B cell (primary cell): ENCODE data around the gene EYS. TPM values are rescaled to one million over a fixed set of nuclear protein-coding genes. Genes with fewer than 3 reads are reported as not detected.

Experiments
- ATAC-seq: fragments of 200-7000 bp; cut with Tn5 transposase; one replicate; pipeline ENCODE4 v1.10.0; 2021; ENCODE audit warnings: low read depth, mild to moderate bottlenecking, moderate number of reproducible peaks, moderate library complexity
- CTCF ChIA-PET: fragments of 350-600 bp; sonication (Branson Sonifier 250); formaldehyde crosslinking; loops from one replicate; lab custom pipeline; 2021; ENCODE audit warnings: antibody characterized with exemption, inconsistent platforms; lab: Charles Lee
- POLR2A ChIA-PET: fragments of 350-600 bp; sonication (Branson Sonifier 250); formaldehyde crosslinking; loops from one replicate; lab custom pipeline; 2021; ENCODE audit warnings: antibody characterized with exemption; lab: Charles Lee
- DNase-seq: peaks from one replicate; pipeline ENCODE4 v3.0.0; 2013
- H2AFZ ChIP-seq: 2 replicates; pipeline ENCODE4 v1.6.1; 2012; ENCODE audit warnings: mild to moderate bottlenecking, low read depth, low read length; ENCODE audit not compliant: insufficient read depth, poor library complexity, severe bottlenecking
- H3K27ac ChIP-seq, 2 donors: 1 replicate in 1 of 2; 2 replicates in 1 of 2; pipeline ENCODE4 v1.5.1; 2012 to 2013; ENCODE audit warnings: low read length in 2 of 2, mild to moderate bottlenecking in 2 of 2, moderate library complexity in 1 of 2
- H3K27me3 ChIP-seq, 4 experiments: fragments of 200-600 bp in 1 of 4; sonication (generic) in 1 of 4; replicated peaks in 1 of 4; 1 replicate in 2 of 4; 2 replicates in 2 of 4; pipeline versions ENCODE4 v1.6.1 to v1.7.0; 2013 to 2016; ENCODE audit warnings: low read length in 3 of 4, mild to moderate bottlenecking in 2 of 4, mixed read lengths in 1 of 4, moderate library complexity in 1 of 4; ENCODE audit not compliant: insufficient read depth in 4 of 4, control insufficient read depth in 3 of 4; ENCODE audit errors: control extremely low read depth in 1 of 4
- H3K36me3 ChIP-seq, 2 experiments: replicated peaks in 1 of 2; 1 replicate in 1 of 2; 2 replicates in 1 of 2; pipeline versions ENCODE4 v1.6.1 to v1.7.1; 2013; ENCODE audit warnings: low read length in 1 of 2; ENCODE audit not compliant: insufficient read depth in 2 of 2, control insufficient read depth in 1 of 2; ENCODE audit errors: control extremely low read depth in 1 of 2, extremely low read depth in 1 of 2
- H3K4me1 ChIP-seq, 2 donors: fragments of 200-600 bp in 1 of 2; sonication (generic) in 1 of 2; 1 replicate in 1 of 2; 2 replicates in 1 of 2; pipeline versions ENCODE4 v1.5.1 to v1.6.1; 2013 to 2017; ENCODE audit warnings: low read length in 2 of 2; ENCODE audit not compliant: control insufficient read depth in 2 of 2, insufficient read depth in 2 of 2
- H3K4me2 ChIP-seq: replicated peaks from 2 replicates; pipeline ENCODE3; 2012; ENCODE audit warnings: mild to moderate bottlenecking, low read depth, low read length; ENCODE audit not compliant: poor library complexity, severe bottlenecking
- H3K4me3 ChIP-seq, 5 experiments: fragments of 200-600 bp in 1 of 5; sonication (generic) in 1 of 5; 1 replicate in 3 of 5; 2 replicates in 2 of 5; pipeline versions ENCODE4 v1.5.1 to v1.7.0; 2011 to 2016; ENCODE audit warnings: low read length in 4 of 5, mild to moderate bottlenecking in 4 of 5, low read depth in 2 of 5, control low read depth in 1 of 5, moderate library complexity in 1 of 5; ENCODE audit not compliant: insufficient read depth in 1 of 5; ENCODE audit errors: control extremely low read depth in 1 of 5, extremely low read depth in 1 of 5
- H3K79me2 ChIP-seq: fragments of 200-600 bp; sonication (generic); one replicate; pipeline ENCODE4 v1.6.0; 2016; ENCODE audit warnings: low read length; ENCODE audit not compliant: control insufficient read depth, insufficient read depth
- H3K9ac ChIP-seq: fragments of 200-600 bp; sonication (generic); 2 replicates; pipeline ENCODE4 v1.6.1; 2017; ENCODE audit warnings: mild to moderate bottlenecking, low read length, moderate library complexity
- H3K9me3 ChIP-seq, 3 donors: one replicate each; pipeline versions ENCODE4 v1.6.1 to v1.7.1; 2013; ENCODE audit warnings: low read length in 2 of 3; ENCODE audit not compliant: control insufficient read depth in 2 of 3, insufficient read depth in 1 of 3; ENCODE audit errors: control extremely low read depth in 1 of 3
- H4K20me1 ChIP-seq: 2 replicates; pipeline ENCODE4 v1.6.0; 2012; ENCODE audit warnings: mild to moderate bottlenecking, low read length; ENCODE audit not compliant: insufficient read depth, control insufficient read depth, poor library complexity, severe bottlenecking
- H3K27ac Mint-ChIP-seq: one replicate; pipeline ENCODE4 v1.8.0; 2021; ENCODE audit warnings: mixed read lengths
- H3K27me3 Mint-ChIP-seq: one replicate; pipeline ENCODE4 v1.8.0; 2021; ENCODE audit warnings: mixed read lengths
- H3K4me1 Mint-ChIP-seq: one replicate; pipeline ENCODE4 v1.8.0; 2021; ENCODE audit warnings: mixed read lengths
- H3K4me3 Mint-ChIP-seq: one replicate; pipeline ENCODE4 v1.8.0; 2021; ENCODE audit warnings: mixed read lengths
- H3K9me3 Mint-ChIP-seq: one replicate; pipeline ENCODE4 v1.8.0; 2022; ENCODE audit warnings: mixed read lengths; ENCODE audit not compliant: insufficient read depth
- EZH2 ChIP-seq: IDR thresholded peaks from 2 replicates; pipeline ENCODE4 v1.6.1; 2012; ENCODE audit warnings: borderline replicate concordance, low read depth, mild to moderate bottlenecking, moderate library complexity, low read length; ENCODE audit not compliant: insufficient read depth, poor library complexity, severe bottlenecking
- WGBS: methylation state at CpG from one replicate; pipeline ENCODE4 v1.1.5; 2013; ENCODE audit warnings: missing lambda C conversion rate; ENCODE audit not compliant: insufficient coverage; 5-methylcytosine and 5-hydroxymethylcytosine counted together
- intact Hi-C: fragments of 100-400 bp; cut with micrococcal nuclease; formaldehyde crosslinking; loops from one replicate; pipeline ENCODE4 v1.10.0; 2022
- polyA plus RNA-seq: library from polyadenylated mRNA; depleted of rRNA; stranded (reverse); fragments of >200 nt; gene quantifications from 2 replicates; pipeline ENCODE4 v1.2.3, GENCODE V29; 2012
- total RNA-seq, 2 donors: library from RNA; stranded (reverse); fragments of 120-200 nt in 1 of 2; gene quantifications; 1 replicate in 1 of 2; 2 replicates in 1 of 2; pipeline versions ENCODE4 v1.2.3 to v1.2.4, GENCODE V29; 2013 to 2022
- TF ChIP-seq, protein P1 (sequence below): fragments of 200-600 bp; IDR thresholded peaks from one replicate; pipeline ENCODE4 v1.8.0; 2022; ENCODE audit warnings: antibody characterized with exemption, mild to moderate bottlenecking

The EYS gene
- total and polyA plus RNA-seq, 2 donors (not counting 1 experiment from before 2014, with no cell fraction given) = not detected

DNA sequence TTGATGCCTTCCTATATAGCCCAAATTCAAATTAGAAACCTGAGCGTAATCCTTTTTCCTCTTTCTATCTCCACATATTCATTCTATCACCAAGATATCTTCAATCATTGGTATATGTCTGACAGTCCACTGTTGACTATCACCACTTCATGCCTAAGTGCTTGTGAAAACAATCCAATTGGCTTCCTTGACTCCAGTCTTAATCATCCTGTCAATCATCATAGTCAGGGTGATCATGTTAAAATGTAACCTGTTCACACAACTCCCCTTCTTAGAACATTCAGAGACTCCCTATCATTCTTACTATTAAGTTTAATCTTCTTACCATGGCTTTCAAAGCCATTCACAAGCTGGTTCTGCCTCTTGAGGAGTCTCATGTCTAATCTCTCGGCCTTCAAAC is 1454.8 kb downstream of the EYS start:
- TF ChIP-seq, protein P1, sequence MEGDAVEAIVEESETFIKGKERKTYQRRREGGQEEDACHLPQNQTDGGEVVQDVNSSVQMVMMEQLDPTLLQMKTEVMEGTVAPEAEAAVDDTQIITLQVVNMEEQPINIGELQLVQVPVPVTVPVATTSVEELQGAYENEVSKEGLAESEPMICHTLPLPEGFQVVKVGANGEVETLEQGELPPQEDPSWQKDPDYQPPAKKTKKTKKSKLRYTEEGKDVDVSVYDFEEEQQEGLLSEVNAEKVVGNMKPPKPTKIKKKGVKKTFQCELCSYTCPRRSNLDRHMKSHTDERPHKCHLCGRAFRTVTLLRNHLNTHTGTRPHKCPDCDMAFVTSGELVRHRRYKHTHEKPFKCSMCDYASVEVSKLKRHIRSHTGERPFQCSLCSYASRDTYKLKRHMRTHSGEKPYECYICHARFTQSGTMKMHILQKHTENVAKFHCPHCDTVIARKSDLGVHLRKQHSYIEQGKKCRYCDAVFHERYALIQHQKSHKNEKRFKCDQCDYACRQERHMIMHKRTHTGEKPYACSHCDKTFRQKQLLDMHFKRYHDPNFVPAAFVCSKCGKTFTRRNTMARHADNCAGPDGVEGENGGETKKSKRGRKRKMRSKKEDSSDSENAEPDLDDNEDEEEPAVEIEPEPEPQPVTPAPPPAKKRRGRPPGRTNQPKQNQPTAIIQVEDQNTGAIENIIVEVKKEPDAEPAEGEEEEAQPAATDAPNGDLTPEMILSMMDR = no peak
- TF ChIP-seq EZH2 = no peak
- no peaks in the 10 kb centered on the region for H3K9me3 ChIP-seq
- Mint-ChIP-seq H3K9me3 (no peaks in the 10 kb centered on the region), H3K27me3 (no peaks in the 10 kb centered on the region), H3K4me1 (no peaks in the 10 kb centered on the region), H3K27ac (no peak overlapping the region), H3K4me3 (no peak overlapping the region)
- no peaks in the 10 kb centered on the region for H3K4me1 ChIP-seq
- CTCF ChIA-PET = no interaction called here
- H3K4me2 ChIP-seq = no peak overlapping the region
- no peaks in the 10 kb centered on the region for H3K36me3 ChIP-seq
- no peaks in the 10 kb centered on the region for H3K27me3 ChIP-seq
- 100% methylated on average over 1 of the region's 2 CpGs for WGBS
- H3K9ac ChIP-seq = no peak overlapping the region
- H3K79me2 ChIP-seq = no peaks in the 10 kb centered on the region
- no peak overlapping the region for H3K27ac ChIP-seq
- no peak for DNase-seq
- intact Hi-C loops = no loop called here
- POLR2A ChIA-PET = no interaction called here
- H2AFZ ChIP-seq = no peak overlapping the region
- ATAC-seq = no peak
- no peaks in the 10 kb centered on the region for H4K20me1 ChIP-seq
- no peak overlapping the region for H3K4me3 ChIP-seq

DNA sequence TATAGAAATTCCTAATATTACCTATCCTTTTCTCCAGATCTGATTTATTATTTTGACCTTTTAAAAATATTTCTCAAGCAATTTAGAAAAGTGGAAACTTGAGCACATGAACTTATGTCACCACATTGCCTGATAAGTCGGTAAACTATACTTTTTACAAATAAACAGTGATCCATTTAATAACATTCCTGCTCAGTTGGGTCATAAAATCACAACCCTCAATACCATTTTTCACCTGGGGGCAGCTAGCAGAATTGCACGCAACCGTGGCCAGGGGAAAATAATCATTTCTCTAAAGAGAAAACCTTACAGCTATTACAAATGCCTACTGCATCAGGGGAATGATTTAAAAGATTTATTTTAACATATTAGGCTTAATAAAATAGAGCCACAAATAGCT is 1456.9 kb downstream of the EYS start:
- POLR2A ChIA-PET = no interaction called here
- Mint-ChIP-seq H3K4me3 (no peak overlapping the region), H3K27me3 (no peaks in the 10 kb centered on the region), H3K27ac (no peak overlapping the region), H3K9me3 (peaks cover 3% of the 10 kb centered on the region), H3K4me1 (no peaks in the 10 kb centered on the region)
- WGBS = 83% methylated on average over 1 of the region's 3 CpGs
- H3K9ac ChIP-seq = no peak overlapping the region
- H3K79me2 ChIP-seq = no peaks in the 10 kb centered on the region
- no peak overlapping the region for H3K27ac ChIP-seq
- CTCF ChIA-PET = no interaction called here
- intact Hi-C loops = no loop called here
- no peaks in the 10 kb centered on the region for H3K27me3 ChIP-seq
- H3K4me2 ChIP-seq = no peak overlapping the region
- TF ChIP-seq, protein P1 = no peak
- TF ChIP-seq EZH2 = no peak
- DNase-seq (no peak), ATAC-seq (no peak)
- H4K20me1 ChIP-seq = no peaks in the 10 kb centered on the region
- H3K4me1 ChIP-seq = no peaks in the 10 kb centered on the region
- H2AFZ ChIP-seq = no peak overlapping the region
- H3K4me3 ChIP-seq = no peak overlapping the region
- no peaks in the 10 kb centered on the region for H3K36me3 ChIP-seq
- no peaks in the 10 kb centered on the region for H3K9me3 ChIP-seq
